Natural killer cell (primary cell): Measurements from ENCODE around the gene SOX15. TPM values are rescaled to one million over a fixed set of nuclear protein-coding genes. Genes with fewer than 3 reads are reported as not detected.

Experiments used
- ATAC-seq, 3 donors: fragments of 150-1000 bp in 2 of 3; fragments of 200-7000 bp in 1 of 3; cut with Tn5 transposase; 1 replicate in 1 of 3; 2 replicates in 2 of 3; pipeline ENCODE4 v1.10.0; 2021; ENCODE audit warnings: mild to moderate bottlenecking in 2 of 3, moderate library complexity in 2 of 3
- DNase-seq, 2 donors: peaks; one replicate each; pipeline versions ENCODE4 v3.0.0 to v3.0.0-alpha.2; 2013 to 2021; ENCODE audit warnings: mixed read lengths in 1 of 2
- H3K27ac ChIP-seq: one replicate; pipeline ENCODE4 v1.5.1; 2013; ENCODE audit warnings: mild to moderate bottlenecking, low read length
- H3K27me3 ChIP-seq: one replicate; pipeline ENCODE4 v1.6.1; 2013; ENCODE audit warnings: low read length; ENCODE audit not compliant: control insufficient read depth, insufficient read depth
- H3K36me3 ChIP-seq: one replicate; pipeline ENCODE4 v1.6.1; 2013; ENCODE audit warnings: low read length; ENCODE audit not compliant: control insufficient read depth, insufficient read depth
- H3K4me1 ChIP-seq: one replicate; pipeline ENCODE4 v1.6.1; 2013; ENCODE audit warnings: low read length; ENCODE audit not compliant: control insufficient read depth, insufficient read depth
- H3K4me3 ChIP-seq: one replicate; pipeline ENCODE4 v1.5.1; 2013; ENCODE audit warnings: low read length
- H3K9me3 ChIP-seq: one replicate; pipeline ENCODE4 v1.6.1; 2013; ENCODE audit warnings: low read length; ENCODE audit not compliant: control insufficient read depth, insufficient read depth
- H3K27ac Mint-ChIP-seq, 2 donors: one replicate each; pipeline ENCODE4 v1.8.0; 2022; ENCODE audit warnings: mild to moderate bottlenecking in 2 of 2, mixed read lengths in 2 of 2, moderate library complexity in 1 of 2
- H3K27me3 Mint-ChIP-seq, 2 donors: one replicate each; pipeline ENCODE4 v1.8.0; 2022; ENCODE audit warnings: low read depth in 2 of 2, mixed read lengths in 2 of 2
- H3K36me3 Mint-ChIP-seq: one replicate; pipeline ENCODE4 v1.8.0; 2022; ENCODE audit warnings: mixed read lengths
- H3K4me1 Mint-ChIP-seq, 2 donors: one replicate each; pipeline ENCODE4 v1.8.0; 2022; ENCODE audit warnings: mixed read lengths in 2 of 2
- H3K4me3 Mint-ChIP-seq: one replicate; pipeline ENCODE4 v1.8.0; 2022; ENCODE audit warnings: mild to moderate bottlenecking, moderate library complexity, mixed read lengths
- H3K9me3 Mint-ChIP-seq, 2 donors: one replicate each; pipeline ENCODE4 v1.8.0; 2022; ENCODE audit warnings: mixed read lengths in 2 of 2
- CTCF ChIP-seq: fragments of 200-600 bp; IDR thresholded peaks from one replicate; pipeline ENCODE4 v1.8.0; 2022; ENCODE audit warnings: antibody characterized with exemption
- WGBS: methylation state at CpG from one replicate; pipeline ENCODE4 v1.1.7; 2013; ENCODE audit warnings: missing lambda C conversion rate; ENCODE audit not compliant: insufficient coverage; 5-methylcytosine and 5-hydroxymethylcytosine counted together
- intact Hi-C: fragments of 100-400 bp; cut with micrococcal nuclease; formaldehyde crosslinking; loops from one replicate; pipeline ENCODE4 v1.14.2; 2022
- total RNA-seq, 4 donors: library from RNA; stranded (reverse); fragments of 120-200 nt in 1 of 4; gene quantifications; one replicate each; pipeline versions ENCODE4 v1.2.3 to v1.2.4, GENCODE V29; 2013 to 2022

The SOX15 gene
- total RNA-seq, 3 donors from 2014 or later (not counting 1 experiment from before 2014, with no cell fraction given), result 0.27 TPM; not detected in 2

- 1% methylated on average over 65 of the region's 65 CpGs for WGBS
- H3K4me1 Mint-ChIP-seq, result peaks cover 49 to 59% of the 10 kb centered on the region in 2 donors
- H3K27me3 Mint-ChIP-seq, result no peaks in the 10 kb centered on the region
- peak within 1 kb of the TSS; percentile 77 for H3K27ac ChIP-seq
- ATAC-seq, result peak; percentile 81 to 83 (median 83)
- H3K4me3 Mint-ChIP-seq, result peak within 1 kb of the TSS; percentile 90
- H3K4me1 ChIP-seq, result peaks cover 50% of the 10 kb centered on the region
- peaks cover 2% of the 10 kb centered on the region for H3K36me3 ChIP-seq
- TF ChIP-seq CTCF, result peak; percentile 12
- no peaks in the 10 kb centered on the region for H3K36me3 Mint-ChIP-seq
- peak within 1 kb of the TSS; percentile 82 to 86 for H3K27ac Mint-ChIP-seq
- intact Hi-C loops, result no loop called here
- no peaks in the 10 kb centered on the region for H3K9me3 Mint-ChIP-seq
- no peaks in the 10 kb centered on the region for H3K27me3 ChIP-seq
- H3K4me3 ChIP-seq, result peak within 1 kb of the TSS; percentile 64
- no peaks in the 10 kb centered on the region for H3K9me3 ChIP-seq
- DNase-seq, result peak; percentile 53 to 69
Observed at GRCh38 chr17:7548585-7549400, 41.1 kb downstream of the SOX15 start, which contains the start of gene TNFSF12. Gene TNFSF12, plus strand, starts transcription at chr17:7549058. Its CDS starts 96 bp downstream, at chr17:7549154.

- no peak overlapping the region for H3K27ac ChIP-seq
- H3K36me3 Mint-ChIP-seq, result no peaks in the 10 kb centered on the region
Observed at GRCh38 chr17:7544911-7545310, 45.0 kb downstream of the SOX15 start.

GRCh38 chr17:7541074-7541621, 48.7 kb downstream of the SOX15 start:
- no peak for TF ChIP-seq CTCF

More at GRCh38 chr17:7544911-7545310, 45.0 kb downstream of the SOX15 start:
- H3K27me3 Mint-ChIP-seq, result no peaks in the 10 kb centered on the region
- ATAC-seq (no peak), DNase-seq (no peak)
- intact Hi-C loops, result no loop called here
- H3K36me3 ChIP-seq, result no peaks in the 10 kb centered on the region
- H3K4me3 ChIP-seq, result no peak overlapping the region
- no peak overlapping the region for H3K27ac Mint-ChIP-seq
- H3K9me3 Mint-ChIP-seq, result no peaks in the 10 kb centered on the region
- no peak overlapping the region for H3K4me3 Mint-ChIP-seq
- H3K4me1 ChIP-seq, result peaks cover 22% of the 10 kb centered on the region
- no peaks in the 10 kb centered on the region for H3K27me3 ChIP-seq
- no peaks in the 10 kb centered on the region for H3K9me3 ChIP-seq
- TF ChIP-seq CTCF, result no peak
- 93% methylated on average over 6 of the region's 6 CpGs for WGBS
- H3K4me1 Mint-ChIP-seq, result peaks cover 21% of the 10 kb centered on the region in 2 donors

More at GRCh38 chr17:7541074-7541621, 48.7 kb downstream of the SOX15 start:
- no peak overlapping the region for H3K4me3 ChIP-seq
- H3K36me3 ChIP-seq, result no peaks in the 10 kb centered on the region
- H3K4me1 ChIP-seq, result no peaks in the 10 kb centered on the region
- H3K4me1 Mint-ChIP-seq, result no peaks in the 10 kb centered on the region
- H3K27me3 Mint-ChIP-seq, result no peaks in the 10 kb centered on the region
- no peak for DNase-seq
- H3K36me3 Mint-ChIP-seq, result no peaks in the 10 kb centered on the region
- H3K9me3 Mint-ChIP-seq, result no peaks in the 10 kb centered on the region
- intact Hi-C loops, result no loop called here
- ATAC-seq, result no peak
- H3K27ac ChIP-seq, result no peak overlapping the region
- no peak overlapping the region for H3K27ac Mint-ChIP-seq
- no peaks in the 10 kb centered on the region for H3K27me3 ChIP-seq
- H3K4me3 Mint-ChIP-seq, result no peak overlapping the region
- H3K9me3 ChIP-seq, result peaks cover 7% of the 10 kb centered on the region
- 93% methylated on average over 9 of the region's 9 CpGs for WGBS
